HepG2 (cell line): ENCODE data around the gene THOC1. TPM values are rescaled to one million over a fixed set of nuclear protein-coding genes. Genes with fewer than 3 reads are reported as not detected.

Experiments
- BATF2 ChIP-seq: sonication (generic); formaldehyde crosslinking; IDR thresholded peaks from 2 replicates; pipeline ENCODE4 v1.8.0; 2022; ENCODE audit warnings: mild to moderate bottlenecking, missing genetic modification reagents, moderate library complexity
- DNMT3B ChIP-seq: conservative IDR thresholded peaks from 2 replicates; pipeline ENCODE4 v1.6.1; 2016; ENCODE audit warnings: missing biosample characterization, control low read depth
- EHMT2 ChIP-seq: fragments of 200-600 bp; sonication (generic); IDR thresholded peaks from 2 replicates; pipeline ENCODE4 v1.7.0; 2017; ENCODE audit warnings: antibody characterized with exemption, low read depth, low read length, borderline replicate concordance
- HHEX ChIP-seq: IDR thresholded peaks from 2 replicates; pipeline ENCODE4 v1.6.1; 2016; ENCODE audit warnings: control low read depth
- MYC ChIP-seq: sonication (generic); formaldehyde crosslinking; IDR thresholded peaks from 2 replicates; pipeline ENCODE4 v1.9.0; 2021; ENCODE audit warnings: missing genetic modification reagents, borderline replicate concordance
- PHB2 ChIP-seq: fragments of 450-650 bp; IDR thresholded peaks from 2 replicates; pipeline ENCODE4 v1.6.1; 2018; ENCODE audit not compliant: partially characterized antibody
- PITX1 ChIP-seq: sonication (generic); formaldehyde crosslinking; IDR thresholded peaks from 2 replicates; pipeline ENCODE4 v1.5.1; 2020; ENCODE audit warnings: mild to moderate bottlenecking, missing genetic modification reagents
- REPIN1 ChIP-seq: sonication (generic); formaldehyde crosslinking; IDR thresholded peaks from 2 replicates; pipeline ENCODE4 v1.8.0; 2022; ENCODE audit warnings: missing genetic modification reagents, low read depth, mild to moderate bottlenecking, borderline replicate concordance
- SIN3B ChIP-seq: fragments of 150-350 bp; IDR thresholded peaks from 2 replicates; pipeline ENCODE4 v1.6.1; 2014; ENCODE audit warnings: low read length
- SP5 ChIP-seq: IDR thresholded peaks from 2 replicates; pipeline ENCODE4 v1.6.1; 2016; ENCODE audit warnings: low read depth, borderline replicate concordance
- ZFP36L2 ChIP-seq: sonication (generic); formaldehyde crosslinking; IDR thresholded peaks from 2 replicates; pipeline ENCODE4 v1.4.0; 2020; ENCODE audit warnings: missing genetic modification reagents
- ZNF569 ChIP-seq: sonication (generic); formaldehyde crosslinking; IDR thresholded peaks from 2 replicates; pipeline ENCODE4 v1.5.0; 2020; ENCODE audit warnings: mild to moderate bottlenecking, missing genetic modification reagents, moderate library complexity, borderline replicate concordance
- ZNF670 ChIP-seq: sonication (generic); formaldehyde crosslinking; IDR thresholded peaks from 2 replicates; pipeline ENCODE4 v1.8.0; 2022; ENCODE audit warnings: mild to moderate bottlenecking, missing genetic modification reagents, borderline replicate concordance
- ZNF879 ChIP-seq: sonication (generic); formaldehyde crosslinking; IDR thresholded peaks from 2 replicates; pipeline ENCODE4 v1.8.1; 2023; ENCODE audit warnings: missing genetic modification reagents
- ZSCAN12 ChIP-seq: sonication (generic); formaldehyde crosslinking; IDR thresholded peaks from 2 replicates; pipeline ENCODE4 v1.9.0; 2021; ENCODE audit warnings: mild to moderate bottlenecking, missing genetic modification reagents
- polyA plus RNA-seq, 8 experiments: library from polyadenylated mRNA; depleted of rRNA in 3 of 8; stranded (reverse) in 7 of 8; unstranded in 1 of 8; fragments of >200 nt; fragmentation: Illumina TruSeq in 4 of 8; extraction: Trizol in 4 of 8; gene quantifications; 2 replicates each; pipeline versions ENCODE4 v1.2.1 to v1.2.3, GENCODE V29; 2011 to 2016; ENCODE audit warnings: low read depth in 4 of 8, missing spikeins in 1 of 8, mixed read lengths in 1 of 8; ENCODE audit not compliant: insufficient read depth in 1 of 8
- total RNA-seq, 5 experiments: library from RNA; depleted of rRNA; stranded (reverse); fragments of >200 nt; fragmentation: Illumina TruSeq; extraction: Trizol; gene quantifications; 2 replicates each; pipeline ENCODE4 v1.2.3, GENCODE V29; 2016; ENCODE audit warnings: low read depth in 1 of 5
- TF ChIP-seq, protein P1 (sequence below): sonication (generic); formaldehyde crosslinking; IDR thresholded peaks from 2 replicates; pipeline ENCODE4 v1.9.0; 2021; ENCODE audit warnings: missing genetic modification reagents, mild to moderate bottlenecking, borderline replicate concordance
- TF ChIP-seq, protein P2 (sequence below), 2 experiments: sonication (generic) in 1 of 2; formaldehyde crosslinking in 1 of 2; IDR thresholded peaks; 2 replicates each; pipeline versions ENCODE4 v1.4.0 to v1.6.1; 2018 to 2020; ENCODE audit warnings: missing genetic modification reagents in 2 of 2, borderline replicate concordance in 1 of 2, low read depth in 1 of 2, mild to moderate bottlenecking in 1 of 2, missing biosample characterization in 1 of 2
- TF ChIP-seq, protein P3 (sequence below): sonication (generic); formaldehyde crosslinking; IDR thresholded peaks from 2 replicates; pipeline ENCODE4 v1.4.0; 2020; ENCODE audit warnings: missing genetic modification reagents, borderline replicate concordance

The THOC1 gene
- total and polyA plus RNA-seq, 2 of the 13 experiments (the other 11 are each of a cell fraction or from before 2014, with no cell fraction given), result 40.6 to 56.7 TPM

GRCh38 chr18:267688-268552 is at the start of gene THOC1 (continued):
- TF ChIP-seq PITX1 (CRISPR knock-in tag) (no peak), EHMT2 (no peak), PHB2 (no peak), BATF2 (no peak), ZNF879 (CRISPR knock-in tag) (no peak), SIN3B (peak; percentile 89; the same call in 1 of the 2 replicates), ZSCAN12 (CRISPR knock-in tag) (0 out of 2 replicates have a peak, but pooled peaks have one; percentile 41), DNMT3B (CRISPR knock-in tag) (no peak), ZNF569 (CRISPR knock-in tag) (no peak), MYC (CRISPR knock-in tag) (peak; percentile 93), ZFP36L2 (CRISPR knock-in tag) (no peak), HHEX (no peak), REPIN1 (peak; percentile 93), SP5 (no peak; the same call in 1 of the 2 replicates), ZNF670 (CRISPR knock-in tag) (peak; percentile 57; the same call in 1 of the 2 replicates)
- TF ChIP-seq, protein P1, sequence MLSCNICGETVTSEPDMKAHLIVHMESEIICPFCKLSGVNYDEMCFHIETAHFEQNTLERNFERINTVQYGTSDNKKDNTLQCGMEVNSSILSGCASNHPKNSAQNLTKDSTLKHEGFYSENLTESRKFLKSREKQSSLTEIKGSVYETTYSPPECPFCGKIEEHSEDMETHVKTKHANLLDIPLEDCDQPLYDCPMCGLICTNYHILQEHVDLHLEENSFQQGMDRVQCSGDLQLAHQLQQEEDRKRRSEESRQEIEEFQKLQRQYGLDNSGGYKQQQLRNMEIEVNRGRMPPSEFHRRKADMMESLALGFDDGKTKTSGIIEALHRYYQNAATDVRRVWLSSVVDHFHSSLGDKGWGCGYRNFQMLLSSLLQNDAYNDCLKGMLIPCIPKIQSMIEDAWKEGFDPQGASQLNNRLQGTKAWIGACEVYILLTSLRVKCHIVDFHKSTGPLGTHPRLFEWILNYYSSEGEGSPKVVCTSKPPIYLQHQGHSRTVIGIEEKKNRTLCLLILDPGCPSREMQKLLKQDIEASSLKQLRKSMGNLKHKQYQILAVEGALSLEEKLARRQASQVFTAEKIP (CRISPR knock-in tag), result no peak
- TF ChIP-seq, protein P2, sequence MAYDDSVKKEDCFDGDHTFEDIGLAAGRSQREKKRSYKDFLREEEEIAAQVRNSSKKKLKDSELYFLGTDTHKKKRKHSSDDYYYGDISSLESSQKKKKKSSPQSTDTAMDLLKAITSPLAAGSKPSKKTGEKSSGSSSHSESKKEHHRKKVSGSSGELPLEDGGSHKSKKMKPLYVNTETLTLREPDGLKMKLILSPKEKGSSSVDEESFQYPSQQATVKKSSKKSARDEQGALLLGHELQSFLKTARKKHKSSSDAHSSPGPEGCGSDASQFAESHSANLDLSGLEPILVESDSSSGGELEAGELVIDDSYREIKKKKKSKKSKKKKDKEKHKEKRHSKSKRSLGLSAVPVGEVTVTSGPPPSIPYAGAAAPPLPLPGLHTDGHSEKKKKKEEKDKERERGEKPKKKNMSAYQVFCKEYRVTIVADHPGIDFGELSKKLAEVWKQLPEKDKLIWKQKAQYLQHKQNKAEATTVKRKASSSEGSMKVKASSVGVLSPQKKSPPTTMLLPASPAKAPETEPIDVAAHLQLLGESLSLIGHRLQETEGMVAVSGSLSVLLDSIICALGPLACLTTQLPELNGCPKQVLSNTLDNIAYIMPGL (CRISPR knock-in tag; IDR thresholded peaks at IDR 0.05; ENCODE audit: borderline replicate concordance in 1 of 2, low read depth in 1 of 2), result peak; percentile 91 to 98
- TF ChIP-seq, protein P3, sequence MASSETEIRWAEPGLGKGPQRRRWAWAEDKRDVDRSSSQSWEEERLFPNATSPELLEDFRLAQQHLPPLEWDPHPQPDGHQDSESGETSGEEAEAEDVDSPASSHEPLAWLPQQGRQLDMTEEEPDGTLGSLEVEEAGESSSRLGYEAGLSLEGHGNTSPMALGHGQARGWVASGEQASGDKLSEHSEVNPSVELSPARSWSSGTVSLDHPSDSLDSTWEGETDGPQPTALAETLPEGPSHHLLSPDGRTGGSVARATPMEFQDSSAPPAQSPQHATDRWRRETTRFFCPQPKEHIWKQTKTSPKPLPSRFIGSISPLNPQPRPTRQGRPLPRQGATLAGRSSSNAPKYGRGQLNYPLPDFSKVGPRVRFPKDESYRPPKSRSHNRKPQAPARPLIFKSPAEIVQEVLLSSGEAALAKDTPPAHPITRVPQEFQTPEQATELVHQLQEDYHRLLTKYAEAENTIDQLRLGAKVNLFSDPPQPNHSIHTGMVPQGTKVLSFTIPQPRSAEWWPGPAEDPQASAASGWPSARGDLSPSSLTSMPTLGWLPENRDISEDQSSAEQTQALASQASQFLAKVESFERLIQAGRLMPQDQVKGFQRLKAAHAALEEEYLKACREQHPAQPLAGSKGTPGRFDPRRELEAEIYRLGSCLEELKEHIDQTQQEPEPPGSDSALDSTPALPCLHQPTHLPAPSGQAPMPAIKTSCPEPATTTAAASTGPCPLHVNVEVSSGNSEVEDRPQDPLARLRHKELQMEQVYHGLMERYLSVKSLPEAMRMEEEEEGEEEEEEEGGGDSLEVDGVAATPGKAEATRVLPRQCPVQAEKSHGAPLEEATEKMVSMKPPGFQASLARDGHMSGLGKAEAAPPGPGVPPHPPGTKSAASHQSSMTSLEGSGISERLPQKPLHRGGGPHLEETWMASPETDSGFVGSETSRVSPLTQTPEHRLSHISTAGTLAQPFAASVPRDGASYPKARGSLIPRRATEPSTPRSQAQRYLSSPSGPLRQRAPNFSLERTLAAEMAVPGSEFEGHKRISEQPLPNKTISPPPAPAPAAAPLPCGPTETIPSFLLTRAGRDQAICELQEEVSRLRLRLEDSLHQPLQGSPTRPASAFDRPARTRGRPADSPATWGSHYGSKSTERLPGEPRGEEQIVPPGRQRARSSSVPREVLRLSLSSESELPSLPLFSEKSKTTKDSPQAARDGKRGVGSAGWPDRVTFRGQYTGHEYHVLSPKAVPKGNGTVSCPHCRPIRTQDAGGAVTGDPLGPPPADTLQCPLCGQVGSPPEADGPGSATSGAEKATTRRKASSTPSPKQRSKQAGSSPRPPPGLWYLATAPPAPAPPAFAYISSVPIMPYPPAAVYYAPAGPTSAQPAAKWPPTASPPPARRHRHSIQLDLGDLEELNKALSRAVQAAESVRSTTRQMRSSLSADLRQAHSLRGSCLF (CRISPR knock-in tag), result no peak
